WTC11 (cell line): Measurements from ENCODE around the gene KAZN. TPM values are rescaled to one million over a fixed set of nuclear protein-coding genes. Genes with fewer than 3 reads are reported as not detected.

ENCODE experiments used
- ATAC-seq: fragments of 200-7000 bp; cut with Tn5 transposase; 2 replicates; pipeline ENCODE4 v1.10.0; 2021; ENCODE audit warnings: mild to moderate bottlenecking, moderate library complexity
- CTCF ChIA-PET: fragments of 300-600 bp; sonication (Branson Sonifier 250); formaldehyde crosslinking; loops from one replicate; lab custom pipeline; 2021; ENCODE audit warnings: antibody characterized with exemption; lab: Charles Lee
- POLR2A ChIA-PET: fragments of 350-600 bp; sonication (Branson Sonifier 250); formaldehyde crosslinking; loops from one replicate; lab custom pipeline; 2021; ENCODE audit warnings: antibody characterized with exemption; lab: Charles Lee
- DNase-seq: peaks from one replicate; pipeline ENCODE4 v3.0.0; 2021; ENCODE audit warnings: low spot score
- H3K27ac Mint-ChIP-seq: 2 replicates; pipeline ENCODE4 v1.8.0; 2021; ENCODE audit warnings: mixed read lengths
- H3K27me3 Mint-ChIP-seq: 2 replicates; pipeline ENCODE4 v1.8.0; 2021; ENCODE audit warnings: low read depth, mild to moderate bottlenecking, moderate library complexity, mixed read lengths
- H3K36me3 Mint-ChIP-seq: 2 replicates; pipeline ENCODE4 v1.8.0; 2021; ENCODE audit warnings: mixed read lengths
- H3K4me1 Mint-ChIP-seq: 2 replicates; pipeline ENCODE4 v1.8.0; 2022; ENCODE audit warnings: mixed read lengths
- H3K4me3 Mint-ChIP-seq: 2 replicates; pipeline ENCODE4 v1.8.0; 2021; ENCODE audit warnings: mild to moderate bottlenecking, moderate library complexity, mixed read lengths
- H3K9me3 Mint-ChIP-seq: 2 replicates; pipeline ENCODE4 v1.8.0; 2021; ENCODE audit warnings: mixed read lengths
- AFF4 ChIP-seq: sonication (generic); formaldehyde crosslinking; IDR thresholded peaks from 2 replicates; pipeline ENCODE4 v1.8.1; 2023; ENCODE audit warnings: mild to moderate bottlenecking, missing genetic modification reagents, borderline replicate concordance
- AR ChIP-seq: fragments of 250-450 bp; sonication (Bioruptor Pico); IDR thresholded peaks from 2 replicates; pipeline ENCODE4 v1.9.0; 2021; ENCODE audit warnings: mild to moderate bottlenecking
- ARID4B ChIP-seq: sonication (generic); formaldehyde crosslinking; IDR thresholded peaks from 2 replicates; pipeline ENCODE4 v1.8.0; 2023; ENCODE audit warnings: missing genetic modification reagents, mild to moderate bottlenecking, borderline replicate concordance
- CBFB ChIP-seq: sonication (generic); formaldehyde crosslinking; IDR thresholded peaks from 2 replicates; pipeline ENCODE4 v1.8.1; 2022; ENCODE audit warnings: mild to moderate bottlenecking, low read depth, missing genetic modification reagents
- CREM ChIP-seq: sonication (generic); formaldehyde crosslinking; IDR thresholded peaks from 2 replicates; pipeline ENCODE4 v1.8.1; 2022; ENCODE audit warnings: mild to moderate bottlenecking, missing genetic modification reagents, moderate library complexity
- NFYB ChIP-seq: sonication (generic); formaldehyde crosslinking; conservative IDR thresholded peaks from 2 replicates; pipeline ENCODE4 v1.8.0; 2022; ENCODE audit warnings: low read depth, missing genetic modification reagents
- SOX15 ChIP-seq: fragments of 250-450 bp; sonication (Bioruptor Pico); IDR thresholded peaks from 2 replicates; pipeline ENCODE4 v1.9.0; 2021; ENCODE audit warnings: mild to moderate bottlenecking
- TEAD4 ChIP-seq: sonication (generic); formaldehyde crosslinking; IDR thresholded peaks from 2 replicates; pipeline ENCODE4 v1.8.0; 2022; ENCODE audit warnings: mild to moderate bottlenecking, missing genetic modification reagents
- ZNF121 ChIP-seq: sonication (generic); formaldehyde crosslinking; IDR thresholded peaks from 2 replicates; pipeline ENCODE4 v1.8.0; 2023; ENCODE audit warnings: missing genetic modification reagents
- ZNF138 ChIP-seq: sonication (generic); formaldehyde crosslinking; conservative IDR thresholded peaks from 2 replicates; pipeline ENCODE4 v1.8.1; 2022; ENCODE audit warnings: mild to moderate bottlenecking, moderate library complexity, missing genetic modification reagents
- ZNF232 ChIP-seq: sonication (generic); formaldehyde crosslinking; IDR thresholded peaks from 2 replicates; pipeline ENCODE4 v1.8.0; 2022; ENCODE audit warnings: mild to moderate bottlenecking, missing genetic modification reagents
- total RNA-seq: library from RNA; stranded (reverse); gene quantifications from 3 replicates; pipeline ENCODE4 v1.2.3, GENCODE V29; 2021
- TF ChIP-seq, protein P1 (sequence below): sonication (generic); formaldehyde crosslinking; IDR thresholded peaks from 2 replicates; pipeline ENCODE4 v1.8.1; 2023; ENCODE audit warnings: mild to moderate bottlenecking, moderate library complexity, missing genetic modification reagents
- TF ChIP-seq, protein P2 (sequence below): sonication (generic); formaldehyde crosslinking; IDR thresholded peaks from 2 replicates; pipeline ENCODE4 v1.8.0; 2022; ENCODE audit warnings: mild to moderate bottlenecking, missing genetic modification reagents
- TF ChIP-seq, protein P3 (sequence below): sonication (generic); formaldehyde crosslinking; IDR thresholded peaks from 2 replicates; pipeline ENCODE4 v1.8.1; 2022; ENCODE audit warnings: low read depth, missing genetic modification reagents, borderline replicate concordance
- TF ChIP-seq, protein P4 (sequence below): sonication (generic); formaldehyde crosslinking; IDR thresholded peaks from 2 replicates; pipeline ENCODE4 v1.8.1; 2022; ENCODE audit warnings: mild to moderate bottlenecking, moderate library complexity, missing genetic modification reagents

The KAZN gene
- total RNA-seq, 1 experiment from 2014 or later, result 19.9 TPM

GRCh38 chr1:15145327-15145726, 546.8 kb downstream of the KAZN start:
- H3K27ac Mint-ChIP-seq, result no peak overlapping the region

More at GRCh38 chr1:15145327-15145726, 546.8 kb downstream of the KAZN start:
- no peak for TF ChIP-seq AFF4 (CRISPR knock-in tag)
- TF ChIP-seq, protein P1, sequence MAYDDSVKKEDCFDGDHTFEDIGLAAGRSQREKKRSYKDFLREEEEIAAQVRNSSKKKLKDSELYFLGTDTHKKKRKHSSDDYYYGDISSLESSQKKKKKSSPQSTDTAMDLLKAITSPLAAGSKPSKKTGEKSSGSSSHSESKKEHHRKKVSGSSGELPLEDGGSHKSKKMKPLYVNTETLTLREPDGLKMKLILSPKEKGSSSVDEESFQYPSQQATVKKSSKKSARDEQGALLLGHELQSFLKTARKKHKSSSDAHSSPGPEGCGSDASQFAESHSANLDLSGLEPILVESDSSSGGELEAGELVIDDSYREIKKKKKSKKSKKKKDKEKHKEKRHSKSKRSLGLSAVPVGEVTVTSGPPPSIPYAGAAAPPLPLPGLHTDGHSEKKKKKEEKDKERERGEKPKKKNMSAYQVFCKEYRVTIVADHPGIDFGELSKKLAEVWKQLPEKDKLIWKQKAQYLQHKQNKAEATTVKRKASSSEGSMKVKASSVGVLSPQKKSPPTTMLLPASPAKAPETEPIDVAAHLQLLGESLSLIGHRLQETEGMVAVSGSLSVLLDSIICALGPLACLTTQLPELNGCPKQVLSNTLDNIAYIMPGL (CRISPR knock-in tag), result no peak
- TF ChIP-seq ZNF121 (CRISPR knock-in tag), result no peak
- TF ChIP-seq CBFB (CRISPR knock-in tag), result no peak
- TF ChIP-seq ZNF138 (CRISPR knock-in tag), result no peak
- no peak for TF ChIP-seq AR (CRISPR knock-in tag)
- no peak for TF ChIP-seq NFYB (CRISPR knock-in tag)
- TF ChIP-seq, protein P2, sequence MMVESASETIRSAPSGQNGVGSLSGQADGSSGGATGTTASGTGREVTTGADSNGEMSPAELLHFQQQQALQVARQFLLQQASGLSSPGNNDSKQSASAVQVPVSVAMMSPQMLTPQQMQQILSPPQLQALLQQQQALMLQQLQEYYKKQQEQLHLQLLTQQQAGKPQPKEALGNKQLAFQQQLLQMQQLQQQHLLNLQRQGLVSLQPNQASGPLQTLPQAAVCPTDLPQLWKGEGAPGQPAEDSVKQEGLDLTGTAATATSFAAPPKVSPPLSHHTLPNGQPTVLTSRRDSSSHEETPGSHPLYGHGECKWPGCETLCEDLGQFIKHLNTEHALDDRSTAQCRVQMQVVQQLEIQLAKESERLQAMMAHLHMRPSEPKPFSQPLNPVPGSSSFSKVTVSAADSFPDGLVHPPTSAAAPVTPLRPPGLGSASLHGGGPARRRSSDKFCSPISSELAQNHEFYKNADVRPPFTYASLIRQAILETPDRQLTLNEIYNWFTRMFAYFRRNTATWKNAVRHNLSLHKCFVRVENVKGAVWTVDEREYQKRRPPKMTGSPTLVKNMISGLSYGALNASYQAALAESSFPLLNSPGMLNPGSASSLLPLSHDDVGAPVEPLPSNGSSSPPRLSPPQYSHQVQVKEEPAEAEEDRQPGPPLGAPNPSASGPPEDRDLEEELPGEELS (CRISPR knock-in tag), result no peak
- no peak for TF ChIP-seq ARID4B (CRISPR knock-in tag)
- TF ChIP-seq TEAD4, result no peak
- TF ChIP-seq ZNF232 (CRISPR knock-in tag), result no peak
- no peak for TF ChIP-seq SOX15 (CRISPR knock-in tag)
- TF ChIP-seq, protein P3, sequence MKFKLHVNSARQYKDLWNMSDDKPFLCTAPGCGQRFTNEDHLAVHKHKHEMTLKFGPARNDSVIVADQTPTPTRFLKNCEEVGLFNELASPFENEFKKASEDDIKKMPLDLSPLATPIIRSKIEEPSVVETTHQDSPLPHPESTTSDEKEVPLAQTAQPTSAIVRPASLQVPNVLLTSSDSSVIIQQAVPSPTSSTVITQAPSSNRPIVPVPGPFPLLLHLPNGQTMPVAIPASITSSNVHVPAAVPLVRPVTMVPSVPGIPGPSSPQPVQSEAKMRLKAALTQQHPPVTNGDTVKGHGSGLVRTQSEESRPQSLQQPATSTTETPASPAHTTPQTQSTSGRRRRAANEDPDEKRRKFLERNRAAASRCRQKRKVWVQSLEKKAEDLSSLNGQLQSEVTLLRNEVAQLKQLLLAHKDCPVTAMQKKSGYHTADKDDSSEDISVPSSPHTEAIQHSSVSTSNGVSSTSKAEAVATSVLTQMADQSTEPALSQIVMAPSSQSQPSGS, result no peak
- TF ChIP-seq, protein P4, sequence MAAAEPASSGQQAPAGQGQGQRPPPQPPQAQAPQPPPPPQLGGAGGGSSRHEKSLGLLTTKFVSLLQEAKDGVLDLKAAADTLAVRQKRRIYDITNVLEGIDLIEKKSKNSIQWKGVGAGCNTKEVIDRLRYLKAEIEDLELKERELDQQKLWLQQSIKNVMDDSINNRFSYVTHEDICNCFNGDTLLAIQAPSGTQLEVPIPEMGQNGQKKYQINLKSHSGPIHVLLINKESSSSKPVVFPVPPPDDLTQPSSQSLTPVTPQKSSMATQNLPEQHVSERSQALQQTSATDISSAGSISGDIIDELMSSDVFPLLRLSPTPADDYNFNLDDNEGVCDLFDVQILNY (CRISPR knock-in tag), result no peak
- no peak for TF ChIP-seq CREM (CRISPR knock-in tag)
- TF ChIP-seq, all 79 proteins: peak for 0
- Mint-ChIP-seq H3K36me3 (no peaks in the 10 kb centered on the region), H3K27me3 (peaks cover 6% of the 10 kb centered on the region; the same call in 1 of the 2 replicates), H3K4me3 (no peak overlapping the region), H3K9me3 (peaks cover 8% of the 10 kb centered on the region; the same call in 1 of the 2 replicates), H3K4me1 (peaks cover 4% of the 10 kb centered on the region; the same call in 1 of the 2 replicates)
- POLR2A ChIA-PET, result no interaction called here
- DNase-seq, result no peak
- CTCF ChIA-PET, result interaction anchor here (0.7 kb wide), 1 partner anchor 8 kb away, joined by 3 read pairs; the partner anchor contains the start of gene TMEM51
- no peak for ATAC-seq
